ENCODE results near the gene ANKRD24. TPM values are rescaled to one million over a fixed set of nuclear protein-coding genes. Genes with fewer than 3 reads are reported as not detected.

ANKRD24 gene
- total and polyA plus RNA-seq, 2 experiments from 2014 or later: 3.7 to 18.0 TPM

GRCh38 chr19:4258181-4258580 lies 75.7 kb downstream of the ANKRD24 start:
- peaks cover 63% of the 10 kb centered on the region for H3K36me3 Mint-ChIP-seq (ENCODE audit: low read depth)

More at GRCh38 chr19:4258181-4258580, 75.7 kb downstream of the ANKRD24 start:
- ATAC-seq (no peak), DNase-seq (ENCODE audit: low spot score) (no peak)
- Histone ChIP-seq H4K20me1 (replicated peaks; ENCODE audit: insufficient read depth) (no peaks in the 10 kb centered on the region), H3K9me2 (ENCODE audit: insufficient read depth) (no peaks in the 10 kb centered on the region), H3K27ac (ENCODE audit: low read depth) (no peak overlapping the region), H3K79me2 (replicated peaks; ENCODE audit: insufficient read depth) (no peaks in the 10 kb centered on the region), H3F3A (replicated peaks; ENCODE audit: low read depth) (no peaks in the 10 kb centered on the region), H3K4me1 (ENCODE audit: insufficient read depth) (no peaks in the 10 kb centered on the region), H3K4me2 (no peak overlapping the region), H3K4me3 (no peak overlapping the region), H3K36me3 (ENCODE audit: insufficient read depth) (peaks cover 17% of the 10 kb centered on the region), H2AFZ (no peak overlapping the region), H3K27me3 (ENCODE audit: insufficient read depth) (no peaks in the 10 kb centered on the region)
- Mint-ChIP-seq H3K4me1 (no peaks in the 10 kb centered on the region), H3K27ac (no peak overlapping the region), H3K4me3 (no peak overlapping the region), H3K9me3 (peaks cover 26% of the 10 kb centered on the region), H3K27me3 (ENCODE audit: insufficient read depth, low read depth, poor library complexity) (peaks cover 6% of the 10 kb centered on the region)
- TF ChIP-seq JUNB (IDR thresholded peaks at IDR 0.05; ENCODE audit: unreplicated experiment): no peak
- TF ChIP-seq NANOG (IDR thresholded peaks at IDR 0.05; ENCODE audit: borderline replicate concordance): no peak
- TF ChIP-seq, protein P1, sequence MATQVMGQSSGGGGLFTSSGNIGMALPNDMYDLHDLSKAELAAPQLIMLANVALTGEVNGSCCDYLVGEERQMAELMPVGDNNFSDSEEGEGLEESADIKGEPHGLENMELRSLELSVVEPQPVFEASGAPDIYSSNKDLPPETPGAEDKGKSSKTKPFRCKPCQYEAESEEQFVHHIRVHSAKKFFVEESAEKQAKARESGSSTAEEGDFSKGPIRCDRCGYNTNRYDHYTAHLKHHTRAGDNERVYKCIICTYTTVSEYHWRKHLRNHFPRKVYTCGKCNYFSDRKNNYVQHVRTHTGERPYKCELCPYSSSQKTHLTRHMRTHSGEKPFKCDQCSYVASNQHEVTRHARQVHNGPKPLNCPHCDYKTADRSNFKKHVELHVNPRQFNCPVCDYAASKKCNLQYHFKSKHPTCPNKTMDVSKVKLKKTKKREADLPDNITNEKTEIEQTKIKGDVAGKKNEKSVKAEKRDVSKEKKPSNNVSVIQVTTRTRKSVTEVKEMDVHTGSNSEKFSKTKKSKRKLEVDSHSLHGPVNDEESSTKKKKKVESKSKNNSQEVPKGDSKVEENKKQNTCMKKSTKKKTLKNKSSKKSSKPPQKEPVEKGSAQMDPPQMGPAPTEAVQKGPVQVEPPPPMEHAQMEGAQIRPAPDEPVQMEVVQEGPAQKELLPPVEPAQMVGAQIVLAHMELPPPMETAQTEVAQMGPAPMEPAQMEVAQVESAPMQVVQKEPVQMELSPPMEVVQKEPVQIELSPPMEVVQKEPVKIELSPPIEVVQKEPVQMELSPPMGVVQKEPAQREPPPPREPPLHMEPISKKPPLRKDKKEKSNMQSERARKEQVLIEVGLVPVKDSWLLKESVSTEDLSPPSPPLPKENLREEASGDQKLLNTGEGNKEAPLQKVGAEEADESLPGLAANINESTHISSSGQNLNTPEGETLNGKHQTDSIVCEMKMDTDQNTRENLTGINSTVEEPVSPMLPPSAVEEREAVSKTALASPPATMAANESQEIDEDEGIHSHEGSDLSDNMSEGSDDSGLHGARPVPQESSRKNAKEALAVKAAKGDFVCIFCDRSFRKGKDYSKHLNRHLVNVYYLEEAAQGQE (IDR thresholded peaks at IDR 0.05; ENCODE audit: unreplicated experiment): no peak
- TF ChIP-seq ZNF114 (CRISPR knock-in tag; IDR thresholded peaks at IDR 0.05): no peak
- TF ChIP-seq, protein P2, sequence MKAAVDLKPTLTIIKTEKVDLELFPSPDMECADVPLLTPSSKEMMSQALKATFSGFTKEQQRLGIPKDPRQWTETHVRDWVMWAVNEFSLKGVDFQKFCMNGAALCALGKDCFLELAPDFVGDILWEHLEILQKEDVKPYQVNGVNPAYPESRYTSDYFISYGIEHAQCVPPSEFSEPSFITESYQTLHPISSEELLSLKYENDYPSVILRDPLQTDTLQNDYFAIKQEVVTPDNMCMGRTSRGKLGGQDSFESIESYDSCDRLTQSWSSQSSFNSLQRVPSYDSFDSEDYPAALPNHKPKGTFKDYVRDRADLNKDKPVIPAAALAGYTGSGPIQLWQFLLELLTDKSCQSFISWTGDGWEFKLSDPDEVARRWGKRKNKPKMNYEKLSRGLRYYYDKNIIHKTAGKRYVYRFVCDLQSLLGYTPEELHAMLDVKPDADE (IDR thresholded peaks at IDR 0.05): no peak
- no peak for TF ChIP-seq CREB1 (CRISPR knock-in tag; IDR thresholded peaks at IDR 0.05; ENCODE audit: low read depth)
- TF ChIP-seq POLR2AphosphoS5 (IDR thresholded peaks at IDR 0.05; ENCODE audit: low read depth): no peak
- no peak for TF ChIP-seq EZH2phosphoT487 (IDR thresholded peaks at IDR 0.05; ENCODE audit: unreplicated experiment)
- TF ChIP-seq CTCF (conservative IDR thresholded peaks at IDR 0.05; ENCODE audit: low read depth in 2 of 2): no peak
- TF ChIP-seq EZH2 (IDR thresholded peaks at IDR 0.05; ENCODE audit: low read depth, unreplicated experiment): no peak
- TF ChIP-seq STAT1 (IDR thresholded peaks at IDR 0.05; ENCODE audit: unreplicated experiment): no peak
- TF ChIP-seq, protein P3, sequence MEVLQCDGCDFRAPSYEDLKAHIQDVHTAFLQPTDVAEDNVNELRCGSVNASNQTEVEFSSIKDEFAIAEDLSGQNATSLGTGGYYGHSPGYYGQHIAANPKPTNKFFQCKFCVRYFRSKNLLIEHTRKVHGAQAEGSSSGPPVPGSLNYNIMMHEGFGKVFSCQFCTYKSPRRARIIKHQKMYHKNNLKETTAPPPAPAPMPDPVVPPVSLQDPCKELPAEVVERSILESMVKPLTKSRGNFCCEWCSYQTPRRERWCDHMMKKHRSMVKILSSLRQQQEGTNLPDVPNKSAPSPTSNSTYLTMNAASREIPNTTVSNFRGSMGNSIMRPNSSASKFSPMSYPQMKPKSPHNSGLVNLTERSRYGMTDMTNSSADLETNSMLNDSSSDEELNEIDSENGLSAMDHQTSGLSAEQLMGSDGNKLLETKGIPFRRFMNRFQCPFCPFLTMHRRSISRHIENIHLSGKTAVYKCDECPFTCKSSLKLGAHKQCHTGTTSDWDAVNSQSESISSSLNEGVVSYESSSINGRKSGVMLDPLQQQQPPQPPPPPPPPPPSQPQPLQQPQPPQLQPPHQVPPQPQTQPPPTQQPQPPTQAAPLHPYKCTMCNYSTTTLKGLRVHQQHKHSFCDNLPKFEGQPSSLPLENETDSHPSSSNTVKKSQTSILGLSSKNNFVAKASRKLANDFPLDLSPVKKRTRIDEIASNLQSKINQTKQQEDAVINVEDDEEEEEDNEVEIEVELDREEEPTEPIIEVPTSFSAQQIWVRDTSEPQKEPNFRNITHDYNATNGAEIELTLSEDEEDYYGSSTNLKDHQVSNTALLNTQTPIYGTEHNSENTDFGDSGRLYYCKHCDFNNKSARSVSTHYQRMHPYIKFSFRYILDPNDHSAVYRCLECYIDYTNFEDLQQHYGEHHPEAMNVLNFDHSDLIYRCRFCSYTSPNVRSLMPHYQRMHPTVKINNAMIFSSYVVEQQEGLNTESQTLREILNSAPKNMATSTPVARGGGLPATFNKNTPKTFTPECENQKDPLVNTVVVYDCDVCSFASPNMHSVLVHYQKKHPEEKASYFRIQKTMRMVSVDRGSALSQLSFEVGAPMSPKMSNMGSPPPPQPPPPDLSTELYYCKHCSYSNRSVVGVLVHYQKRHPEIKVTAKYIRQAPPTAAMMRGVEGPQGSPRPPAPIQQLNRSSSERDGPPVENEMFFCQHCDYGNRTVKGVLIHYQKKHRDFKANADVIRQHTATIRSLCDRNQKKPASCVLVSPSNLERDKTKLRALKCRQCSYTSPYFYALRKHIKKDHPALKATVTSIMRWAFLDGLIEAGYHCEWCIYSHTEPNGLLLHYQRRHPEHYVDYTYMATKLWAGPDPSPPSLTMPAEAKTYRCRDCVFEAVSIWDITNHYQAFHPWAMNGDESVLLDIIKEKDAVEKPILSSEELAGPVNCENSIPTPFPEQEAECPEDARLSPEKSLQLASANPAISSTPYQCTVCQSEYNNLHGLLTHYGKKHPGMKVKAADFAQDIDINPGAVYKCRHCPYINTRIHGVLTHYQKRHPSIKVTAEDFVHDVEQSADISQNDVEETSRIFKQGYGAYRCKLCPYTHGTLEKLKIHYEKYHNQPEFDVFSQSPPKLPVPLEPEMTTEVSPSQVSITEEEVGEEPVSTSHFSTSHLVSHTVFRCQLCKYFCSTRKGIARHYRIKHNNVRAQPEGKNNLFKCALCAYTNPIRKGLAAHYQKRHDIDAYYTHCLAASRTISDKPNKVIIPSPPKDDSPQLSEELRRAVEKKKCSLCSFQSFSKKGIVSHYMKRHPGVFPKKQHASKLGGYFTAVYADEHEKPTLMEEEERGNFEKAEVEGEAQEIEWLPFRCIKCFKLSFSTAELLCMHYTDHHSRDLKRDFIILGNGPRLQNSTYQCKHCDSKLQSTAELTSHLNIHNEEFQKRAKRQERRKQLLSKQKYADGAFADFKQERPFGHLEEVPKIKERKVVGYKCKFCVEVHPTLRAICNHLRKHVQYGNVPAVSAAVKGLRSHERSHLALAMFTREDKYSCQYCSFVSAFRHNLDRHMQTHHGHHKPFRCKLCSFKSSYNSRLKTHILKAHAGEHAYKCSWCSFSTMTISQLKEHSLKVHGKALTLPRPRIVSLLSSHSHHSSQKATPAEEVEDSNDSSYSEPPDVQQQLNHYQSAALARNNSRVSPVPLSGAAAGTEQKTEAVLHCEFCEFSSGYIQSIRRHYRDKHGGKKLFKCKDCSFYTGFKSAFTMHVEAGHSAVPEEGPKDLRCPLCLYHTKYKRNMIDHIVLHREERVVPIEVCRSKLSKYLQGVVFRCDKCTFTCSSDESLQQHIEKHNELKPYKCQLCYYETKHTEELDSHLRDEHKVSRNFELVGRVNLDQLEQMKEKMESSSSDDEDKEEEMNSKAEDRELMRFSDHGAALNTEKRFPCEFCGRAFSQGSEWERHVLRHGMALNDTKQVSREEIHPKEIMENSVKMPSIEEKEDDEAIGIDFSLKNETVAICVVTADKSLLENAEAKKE (CRISPR knock-in tag; IDR thresholded peaks at IDR 0.05): no peak
- no peak for TF ChIP-seq ZNF331 (CRISPR knock-in tag; IDR thresholded peaks at IDR 0.05; ENCODE audit: low read depth)
